HK-2 (cell line): Measurements from ENCODE around the gene SCN2A.
"Not testable (repeated sequence)": the region's sequence is repeated elsewhere in the genome, so short reads cannot be mapped to it uniquely, and the experiment has no call there.

Experiments used
- DNase-seq: peaks from one replicate; pipeline ENCODE4 v3.0.0-alpha.2; 2018; ENCODE audit not compliant: unreplicated experiment

SCN2A gene

DNA sequence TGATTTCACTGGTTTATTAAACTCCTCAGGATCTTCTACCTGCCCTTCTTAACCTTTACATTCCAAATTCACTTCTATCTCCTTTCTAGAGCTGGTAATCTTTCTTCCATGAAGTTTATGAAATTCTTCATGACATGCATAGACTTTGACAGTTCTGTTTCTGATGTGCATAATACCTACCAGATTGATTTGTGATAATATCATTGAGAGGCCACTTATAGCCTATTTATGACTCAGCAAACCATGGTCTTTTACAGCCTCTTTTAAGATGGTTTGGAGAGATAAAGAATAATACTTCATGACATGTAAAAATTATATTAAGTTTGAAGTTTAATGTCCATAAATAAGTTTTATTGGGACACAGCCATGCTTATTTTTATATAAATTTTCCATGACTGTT, 14.0 kb downstream of the SCN2A start:
- DNase-seq = no peak

DNA sequence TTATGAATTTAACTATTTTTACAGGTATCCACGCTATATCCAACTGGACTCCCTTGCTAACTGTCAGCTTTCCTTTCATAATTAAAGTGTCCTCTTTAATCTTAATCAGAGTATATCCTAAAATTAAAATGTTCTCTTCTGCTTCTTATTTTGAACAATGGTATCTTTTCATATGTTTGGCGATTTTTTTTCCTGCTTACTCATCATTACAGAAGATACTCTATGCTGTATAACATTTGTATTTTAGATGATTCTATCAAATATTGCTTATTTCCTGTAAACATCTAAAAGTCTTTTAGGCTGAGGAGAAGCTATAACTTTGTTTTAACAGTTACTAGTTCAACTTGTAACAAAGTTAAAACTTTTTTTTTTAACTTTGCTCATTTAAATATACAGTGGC, 17.4 kb downstream of the SCN2A start:
- no peak for DNase-seq

DNA sequence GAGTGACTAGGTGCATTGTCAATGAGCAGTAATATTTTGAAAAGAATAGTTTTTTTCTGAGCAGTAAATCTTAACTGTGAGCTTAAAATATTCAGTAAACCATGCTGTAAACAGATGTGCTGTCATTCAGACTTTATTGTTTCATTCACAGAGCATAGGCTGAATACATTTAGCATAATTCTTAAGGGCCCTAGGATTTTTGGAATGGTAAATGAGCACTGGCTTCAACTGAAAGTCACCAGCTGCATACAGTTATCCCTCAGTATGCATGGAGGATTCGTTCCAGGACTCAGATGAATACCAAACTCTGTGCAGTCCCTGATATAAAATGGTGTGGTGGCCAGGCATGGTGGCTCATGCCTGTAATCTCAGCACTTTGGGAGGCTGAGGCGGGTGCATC, 21.1 kb downstream of the SCN2A start:
- DNase-seq = not testable (repeated sequence)

DNA sequence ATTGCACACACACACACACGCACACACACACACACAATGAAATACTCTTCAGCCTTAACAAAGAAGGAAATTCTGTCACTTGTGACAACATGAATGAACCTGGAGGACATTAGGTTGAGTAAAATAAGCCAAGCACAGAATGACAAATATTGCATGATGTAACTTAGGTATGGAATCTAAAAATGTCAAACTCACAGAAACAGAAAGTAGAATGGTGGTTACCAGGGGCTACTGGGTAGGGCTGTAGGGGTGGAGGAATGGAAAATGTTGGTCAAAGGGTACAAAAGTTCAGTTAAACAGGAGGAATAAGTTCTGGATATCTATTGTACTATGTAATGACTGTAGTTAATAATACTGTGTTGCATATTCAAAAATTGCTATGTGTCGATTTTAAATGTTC, 29.5 kb downstream of the SCN2A start:
- DNase-seq = no peak

DNA sequence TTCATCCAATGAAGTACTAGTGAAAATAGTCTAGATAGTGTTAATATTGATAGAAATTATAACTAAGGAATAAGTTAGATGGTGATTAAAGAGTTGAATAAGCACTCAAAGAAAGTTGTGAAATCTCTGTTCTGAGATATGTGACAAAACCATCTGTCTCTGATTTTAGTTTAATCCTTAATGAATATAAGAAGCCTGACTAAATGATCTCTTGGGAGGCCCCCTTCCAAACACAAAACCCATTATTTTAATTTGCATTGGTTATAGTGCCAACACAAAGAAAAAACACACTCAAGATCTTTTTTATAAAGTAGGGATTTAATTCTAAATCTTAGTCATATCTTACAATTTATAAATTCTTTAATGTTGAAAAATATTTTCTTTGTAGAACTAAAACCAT, 34.0 kb downstream of the SCN2A start:
- DNase-seq = no peak

DNA sequence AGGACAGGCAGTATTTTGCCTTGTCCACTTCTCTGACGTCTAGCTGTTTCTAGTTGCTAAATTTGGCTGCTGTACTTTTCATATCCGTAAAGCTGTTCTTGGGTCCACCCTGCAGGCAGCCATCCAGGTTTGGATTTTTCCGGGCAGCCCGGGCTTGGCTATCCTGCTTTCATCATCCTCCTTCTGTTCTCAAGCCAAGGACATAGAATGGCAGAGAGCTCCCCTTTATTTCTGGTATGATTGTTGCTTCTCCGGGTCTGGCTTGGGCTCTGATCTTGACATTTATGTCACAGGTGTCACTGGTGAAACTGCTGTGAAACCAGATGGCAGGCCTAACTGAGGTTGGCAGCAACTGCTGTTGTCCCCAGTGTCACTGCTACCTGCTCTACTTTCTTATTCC, 35.5 kb downstream of the SCN2A start:
- DNase-seq = no peak

DNA sequence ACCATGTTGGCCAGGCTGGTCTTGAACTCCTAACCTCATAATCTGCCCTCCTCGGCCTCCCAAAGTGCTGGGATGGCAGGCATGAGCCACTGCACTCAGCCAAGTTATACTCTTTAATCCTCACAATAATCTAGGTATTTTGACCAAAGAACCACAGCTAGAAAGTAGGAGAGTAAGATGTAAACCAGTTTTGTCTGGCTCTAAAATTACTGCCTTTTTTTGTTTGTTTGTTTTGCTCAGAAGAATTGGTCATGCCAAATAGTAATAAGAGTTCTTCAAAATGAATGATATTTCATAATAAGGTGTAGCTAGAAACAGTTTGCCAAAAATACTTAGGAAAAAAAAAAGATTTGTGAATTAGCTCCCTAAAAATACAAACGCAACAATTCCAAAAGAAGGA, 36.7 kb downstream of the SCN2A start:
- DNase-seq = no peak

DNA sequence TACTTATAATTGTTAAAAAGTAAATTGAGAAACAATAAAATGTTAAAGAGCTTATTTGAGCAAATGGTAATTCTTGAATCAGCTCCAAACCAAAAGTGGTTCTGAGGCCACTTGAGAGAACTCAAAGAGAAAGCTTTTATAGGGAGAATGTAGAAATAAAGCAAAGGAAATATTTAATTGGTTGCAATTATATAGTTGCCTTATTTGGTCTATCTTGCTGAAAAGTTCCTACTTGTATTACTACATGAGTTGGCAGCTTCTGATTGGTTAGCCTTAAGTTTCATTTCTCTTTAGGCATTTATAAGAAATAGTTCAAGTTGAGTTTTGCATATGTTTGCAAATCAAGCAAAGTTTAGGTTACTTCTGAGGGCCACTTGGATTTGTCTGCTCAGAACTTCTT, 38.1 kb downstream of the SCN2A start:
- no peak for DNase-seq

DNA sequence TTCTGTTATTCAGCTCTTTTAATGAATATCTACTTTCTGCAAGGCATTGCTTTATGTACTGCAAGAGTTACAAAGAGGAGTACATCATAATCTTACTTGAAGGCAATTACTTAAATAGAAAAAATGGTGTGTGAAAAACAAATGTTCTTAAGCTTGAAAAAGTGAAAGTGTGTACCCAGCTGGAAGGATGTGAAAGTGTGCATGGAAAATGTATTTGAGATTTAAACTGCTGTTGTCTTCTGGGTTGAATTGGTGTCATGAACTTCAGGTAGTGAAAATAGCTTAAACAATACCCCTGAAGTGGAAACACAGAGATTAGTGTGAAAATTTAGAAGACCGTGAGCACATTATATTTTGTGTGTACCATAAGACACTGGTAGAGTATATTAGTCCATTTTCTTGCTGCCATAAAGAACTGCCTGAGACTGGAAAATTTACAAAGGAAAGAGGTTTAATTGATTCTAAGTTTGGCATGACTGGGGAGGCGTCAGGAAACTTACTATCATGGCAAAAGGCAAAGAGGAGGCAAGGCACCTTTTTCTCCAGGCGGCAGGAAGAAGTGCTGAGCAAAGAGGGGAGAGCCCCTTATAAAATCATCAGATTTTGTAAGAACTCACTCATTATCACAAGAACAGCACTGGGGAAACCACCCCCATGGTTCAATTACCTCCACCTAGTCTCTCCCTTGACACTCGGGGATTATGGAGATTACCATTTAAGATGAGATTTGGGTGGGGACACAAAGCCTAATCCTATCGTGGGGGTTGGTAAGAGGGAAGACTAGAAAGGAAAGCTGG, 38.8 kb downstream of the SCN2A start:
- DNase-seq = no peak

DNA sequence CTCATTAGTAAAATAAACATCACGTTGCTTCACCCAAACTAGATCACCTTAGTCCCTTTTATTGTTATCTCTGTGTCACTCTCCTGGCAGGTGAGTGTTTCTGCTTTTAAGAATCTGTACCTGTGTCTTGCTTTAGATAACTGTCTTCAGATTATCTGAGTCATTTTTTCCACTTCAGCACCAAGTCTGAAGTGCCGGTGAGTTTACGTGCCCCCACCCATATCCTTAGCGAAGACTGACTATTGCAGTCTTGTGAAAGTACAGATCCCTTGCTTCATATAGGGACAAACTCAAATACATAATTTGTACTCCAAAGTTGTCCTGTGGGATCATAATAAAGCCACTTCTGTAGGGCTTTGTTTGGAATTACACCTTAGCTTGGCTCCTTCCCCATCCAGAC, 41.1 kb downstream of the SCN2A start:
- DNase-seq = no peak

DNA sequence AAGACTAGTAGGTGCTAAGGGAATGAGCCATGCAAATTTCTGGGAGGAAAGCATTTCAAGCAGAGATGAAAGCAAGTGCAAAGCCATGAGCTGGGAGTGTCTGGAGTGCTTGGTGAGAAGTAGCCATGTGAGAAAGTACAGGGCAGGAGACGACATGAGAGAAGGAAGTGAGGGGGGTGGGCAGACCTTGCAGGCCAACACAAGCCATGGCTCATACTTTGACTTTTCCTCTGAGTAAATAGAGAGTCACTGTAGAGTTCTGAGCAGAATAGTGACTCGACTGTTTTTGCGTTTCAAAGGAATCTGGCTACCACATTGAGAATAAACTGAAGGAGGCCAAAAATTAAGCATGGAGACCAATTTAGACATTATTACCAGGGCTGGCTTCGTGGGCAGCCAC, 42.2 kb downstream of the SCN2A start:
- DNase-seq = no peak

DNA sequence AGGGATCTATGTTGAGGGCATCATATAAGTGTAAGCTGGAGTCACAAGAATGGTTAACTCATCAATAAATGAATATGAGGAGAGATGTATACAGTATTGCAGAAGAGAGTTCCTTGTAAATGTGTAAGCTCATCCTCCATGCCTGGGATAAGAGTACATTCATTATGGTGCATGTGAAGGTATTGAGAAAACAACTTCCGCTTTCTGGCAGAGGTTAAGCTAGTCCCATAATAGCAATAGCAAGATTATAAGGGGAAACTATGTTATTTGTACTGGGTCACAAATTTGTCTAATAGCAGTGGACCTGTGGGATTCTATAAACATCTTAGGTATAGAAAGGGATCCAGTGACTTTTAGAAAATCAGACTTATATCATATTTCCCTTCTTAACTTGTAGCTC, 44.1 kb downstream of the SCN2A start:
- DNase-seq = no peak

DNA sequence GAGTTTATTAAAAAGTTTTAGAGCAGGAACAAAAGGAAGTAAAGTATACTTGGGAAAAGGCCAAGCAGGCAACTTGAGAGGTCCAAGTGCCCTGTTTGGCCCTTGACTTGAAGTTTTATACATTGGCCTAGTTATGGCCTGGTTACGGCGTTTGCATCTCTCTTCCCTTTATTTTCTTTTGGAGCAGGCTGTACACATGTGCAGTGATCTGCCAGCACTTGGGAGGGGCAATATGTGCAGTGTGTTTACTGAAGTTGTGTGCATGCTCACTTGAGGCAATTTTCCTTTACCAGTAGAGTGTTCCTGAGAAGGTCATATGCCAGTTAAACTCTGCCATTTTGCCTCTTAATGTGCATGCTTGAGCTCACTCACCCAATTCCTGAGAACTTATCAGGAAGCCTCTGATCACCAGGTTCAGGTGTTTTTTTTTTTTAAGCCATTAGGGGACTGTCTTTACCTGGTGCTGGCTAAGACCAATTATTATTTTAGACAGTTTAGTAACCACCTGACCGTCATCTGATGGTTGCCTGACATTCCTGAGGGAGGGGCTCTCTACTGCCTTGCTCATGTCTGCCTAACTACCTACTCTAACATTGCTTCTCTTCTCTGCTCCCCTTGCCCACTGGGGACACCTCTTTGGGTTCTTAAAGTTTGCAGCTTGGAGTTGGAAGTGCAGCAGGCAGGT, 48.0 kb downstream of the SCN2A start:
- no peak for DNase-seq

DNA sequence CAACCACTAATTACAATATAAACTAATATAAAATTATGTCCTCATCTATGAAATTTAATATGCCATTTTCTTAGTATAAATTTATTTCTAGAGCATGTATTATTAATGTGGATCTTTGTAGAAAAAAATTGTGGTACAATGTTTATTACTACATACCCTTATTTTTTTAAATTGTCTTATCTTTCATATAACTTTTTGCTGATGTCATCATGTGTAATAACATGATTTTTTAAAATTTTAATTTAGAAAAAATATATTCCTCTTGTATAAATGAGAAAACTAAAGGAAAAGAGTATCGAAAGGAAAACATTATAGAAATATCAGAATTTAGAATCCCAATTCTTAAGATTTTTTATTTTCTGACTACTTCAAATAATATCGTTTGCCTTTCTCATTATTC, 49.9 kb downstream of the SCN2A start:
- no peak for DNase-seq

DNA sequence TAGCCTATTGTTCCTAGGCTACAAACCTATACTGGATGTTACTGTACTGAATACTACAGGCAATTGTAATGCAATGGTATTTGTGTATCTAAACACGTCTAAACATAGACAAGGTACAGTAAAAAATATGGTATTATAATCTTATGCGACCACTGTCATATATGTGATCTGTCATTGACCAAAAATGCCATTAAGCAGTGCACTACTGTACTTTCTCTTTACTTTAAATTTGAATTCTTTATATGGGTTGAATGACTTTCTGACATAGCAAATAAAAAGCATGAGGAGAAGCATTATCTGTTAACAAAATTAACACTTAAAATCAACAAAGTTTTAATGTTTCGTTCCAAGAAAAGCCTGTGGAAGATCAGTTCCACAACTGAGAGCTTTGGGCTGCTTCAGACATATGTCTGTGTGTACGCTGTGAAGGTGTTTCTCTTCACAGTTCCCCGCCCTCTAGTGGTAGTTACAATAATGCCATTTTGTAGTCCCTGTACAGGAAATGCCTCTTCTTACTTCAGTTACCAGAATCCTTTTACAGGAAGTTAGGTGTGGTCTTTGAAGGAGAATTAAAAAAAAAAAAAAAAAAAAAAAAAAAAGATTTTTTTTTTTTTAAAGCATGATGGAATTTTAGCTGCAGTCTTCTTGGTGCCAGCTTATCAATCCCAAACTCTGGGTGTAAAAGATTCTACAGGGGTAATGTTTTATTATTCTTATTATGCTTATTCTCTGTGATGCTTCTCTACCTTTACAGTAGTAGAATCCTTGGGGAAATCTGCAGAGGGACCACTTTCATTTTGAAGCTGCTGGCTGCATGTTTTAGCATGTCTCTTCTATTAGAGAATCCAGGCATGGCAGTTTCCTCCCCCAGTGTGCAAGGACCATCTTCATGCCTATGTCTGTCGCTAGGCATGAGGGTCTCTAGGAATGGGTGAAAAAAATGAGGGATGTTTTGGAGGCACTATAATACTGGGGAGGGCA, 54.5 kb downstream of the SCN2A start:
- DNase-seq = peak; percentile 25

DNA sequence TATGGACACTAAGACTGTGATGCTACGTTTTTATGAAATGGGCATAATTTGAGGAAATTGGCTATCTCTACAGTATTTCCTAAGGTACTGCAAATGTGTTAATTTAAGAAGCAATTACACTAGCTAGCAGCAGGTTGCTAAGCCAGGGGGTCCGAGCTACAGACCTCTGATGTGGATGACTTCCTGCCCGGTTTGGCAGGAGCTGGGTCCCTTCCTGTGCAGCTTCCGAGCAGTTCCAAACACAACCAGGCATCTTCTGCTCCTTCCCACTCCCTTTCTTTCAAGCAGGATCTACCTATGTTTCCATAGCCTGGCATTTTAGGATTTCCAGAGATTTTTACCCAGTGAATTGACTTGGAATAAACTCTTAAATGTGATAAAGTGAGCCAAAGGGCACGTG, 55.7 kb downstream of the SCN2A start:
- no peak for DNase-seq

DNA sequence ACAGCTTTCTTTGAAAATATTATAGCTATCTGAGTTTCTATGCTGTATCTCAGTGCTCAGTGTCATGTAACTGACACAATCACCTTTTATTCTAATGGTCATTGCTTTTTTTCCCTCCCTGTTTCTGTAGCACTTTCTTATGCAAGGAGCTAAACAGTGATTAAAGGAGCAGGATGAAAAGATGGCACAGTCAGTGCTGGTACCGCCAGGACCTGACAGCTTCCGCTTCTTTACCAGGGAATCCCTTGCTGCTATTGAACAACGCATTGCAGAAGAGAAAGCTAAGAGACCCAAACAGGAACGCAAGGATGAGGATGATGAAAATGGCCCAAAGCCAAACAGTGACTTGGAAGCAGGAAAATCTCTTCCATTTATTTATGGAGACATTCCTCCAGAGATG, 56.4 kb downstream of the SCN2A start:
- no peak for DNase-seq

DNA sequence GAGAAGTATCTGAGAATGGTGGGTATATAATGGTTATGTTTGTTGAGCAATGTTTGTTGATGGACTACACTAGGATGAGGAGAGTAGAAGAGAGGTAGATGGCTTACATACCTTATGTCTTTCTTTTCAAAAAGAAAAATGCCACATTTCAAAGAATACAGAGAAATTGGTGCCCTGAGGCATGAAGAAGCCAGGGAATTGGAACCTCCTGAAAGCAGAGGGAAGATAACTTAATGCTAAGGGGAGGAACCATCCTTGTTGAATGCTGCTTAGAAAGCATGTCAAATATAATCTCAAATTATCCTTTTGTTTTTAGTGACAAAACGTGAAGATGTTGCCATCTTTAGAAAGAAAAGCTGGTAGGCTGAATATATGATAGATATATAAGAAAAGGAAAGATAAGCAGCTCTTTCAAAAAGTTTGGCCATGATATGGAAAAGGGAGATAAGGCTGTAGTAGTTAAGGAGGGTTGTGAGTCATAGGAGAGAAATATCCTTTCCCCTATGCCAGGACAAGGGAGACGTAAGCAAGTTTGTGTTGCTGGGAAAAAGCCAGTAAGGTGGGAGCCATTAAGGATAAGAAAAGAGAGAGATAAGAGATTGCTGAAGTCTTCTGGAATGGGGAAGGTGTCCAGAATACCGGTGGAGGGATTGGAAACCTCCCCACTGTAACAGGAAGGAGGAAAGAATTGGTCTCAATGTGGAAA, 66.3 kb downstream of the SCN2A start:
- DNase-seq = no peak

DNA sequence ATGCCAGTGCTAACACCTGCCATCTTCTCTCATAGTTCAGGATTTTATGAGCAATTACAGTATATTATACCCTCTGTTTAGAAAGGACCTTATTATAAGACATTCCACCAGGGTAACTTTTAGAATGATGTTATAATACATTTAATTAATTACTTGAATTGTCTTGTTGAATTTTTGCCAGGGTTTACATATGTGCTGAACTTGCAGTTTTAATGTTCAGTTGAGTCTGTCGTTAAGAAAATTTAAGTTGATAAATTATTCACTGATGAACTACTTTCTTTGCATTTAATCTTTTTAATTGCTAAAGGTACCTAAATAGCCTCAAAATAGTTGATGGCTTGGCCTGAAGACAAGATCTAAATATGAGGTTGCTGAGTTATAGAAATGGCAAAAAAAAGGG, 68.1 kb downstream of the SCN2A start:
- no peak for DNase-seq

DNA sequence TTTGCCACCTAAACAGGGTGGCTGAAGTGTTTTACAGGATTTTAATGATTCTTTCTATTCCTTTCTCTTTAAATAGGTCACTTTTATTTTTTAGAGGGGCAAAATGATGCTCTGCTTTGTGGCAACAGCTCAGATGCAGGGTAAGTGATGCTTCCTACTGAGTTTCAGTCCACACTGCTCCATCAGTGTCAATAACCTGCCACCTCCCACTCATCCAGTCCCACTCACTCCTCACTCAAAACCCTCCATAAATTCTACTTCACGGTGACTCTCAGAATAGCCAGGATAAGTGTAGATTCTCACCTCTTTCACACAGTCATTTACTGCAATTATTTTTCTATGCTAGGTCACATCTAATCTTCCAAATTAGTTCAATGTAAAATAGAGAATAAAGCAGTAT, 72.7 kb downstream of the SCN2A start:
- DNase-seq = no peak

DNA sequence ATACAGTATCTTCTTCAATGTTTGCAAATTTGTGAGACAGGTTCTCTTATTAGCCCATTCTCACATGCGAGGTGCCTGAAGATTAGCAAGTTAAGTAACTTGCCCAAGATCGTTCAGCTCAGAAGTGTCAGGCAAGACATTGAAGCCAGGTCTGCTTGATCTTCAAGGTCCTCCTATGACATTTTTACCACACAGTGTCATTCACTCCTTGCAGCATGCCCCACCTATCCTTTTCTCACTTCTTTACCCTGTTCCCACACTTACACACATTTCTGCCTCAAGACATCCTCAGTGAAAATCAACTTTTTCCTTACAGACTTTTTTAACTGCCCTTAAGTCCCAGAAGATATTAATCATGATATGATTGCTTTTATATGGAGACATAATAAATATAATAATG, 73.8 kb downstream of the SCN2A start:
- no peak for DNase-seq

DNA sequence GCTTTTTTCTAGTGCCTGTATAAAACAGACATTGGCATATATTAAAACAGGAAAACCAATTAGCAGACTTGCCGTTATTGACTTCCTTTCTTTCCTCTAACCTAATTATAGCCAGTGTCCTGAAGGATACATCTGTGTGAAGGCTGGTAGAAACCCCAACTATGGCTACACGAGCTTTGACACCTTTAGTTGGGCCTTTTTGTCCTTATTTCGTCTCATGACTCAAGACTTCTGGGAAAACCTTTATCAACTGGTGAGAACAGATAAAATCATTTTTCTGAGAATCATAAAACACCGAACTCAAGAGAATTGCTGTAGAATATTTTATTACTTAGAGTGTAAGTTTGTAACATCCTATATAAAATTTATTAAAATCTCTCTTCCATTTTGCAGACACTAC, 74.3 kb downstream of the SCN2A start:
- DNase-seq = no peak
